NCI-H69 (cell line): ENCODE results near the gene TRIM8.
"Not testable (repeated sequence)": the region's sequence is repeated elsewhere in the genome, so short reads cannot be mapped to it uniquely, and the experiment has no call there.

Source experiments
- DNase-seq: peaks from one replicate; lab custom pipeline; 2025; lab: John Stamatoyannopoulos, UW

The TRIM8 gene

GRCh38 chr10:102670871-102671434 is 26.7 kb downstream of the TRIM8 start:
- no peak for DNase-seq

DNA sequence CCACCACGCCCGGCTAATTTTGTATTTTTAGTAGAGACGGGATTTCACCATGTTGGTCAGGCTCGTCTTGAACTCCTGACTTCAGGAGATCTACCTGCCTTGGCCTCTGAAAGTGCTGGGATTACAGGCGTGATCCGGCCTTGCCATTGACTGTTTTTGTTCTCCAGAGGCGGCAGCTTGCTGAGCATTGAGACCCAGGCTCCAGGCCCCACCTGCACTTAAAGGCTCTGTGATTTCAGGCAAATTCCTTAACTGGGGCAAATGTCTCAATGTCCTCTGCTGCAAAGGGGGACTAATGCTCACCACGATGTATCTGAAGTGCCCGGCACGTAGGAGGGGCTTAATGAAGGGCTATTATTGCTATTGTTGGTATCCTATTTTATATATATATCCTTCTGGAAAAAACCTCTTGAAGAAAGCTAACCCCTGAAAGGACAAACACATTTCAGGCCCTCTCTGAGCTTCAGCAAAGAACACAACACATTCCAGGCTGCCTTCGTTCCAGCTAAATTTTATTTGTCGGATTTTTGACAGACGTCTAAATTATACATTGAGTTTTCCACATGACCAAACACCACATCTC is 29.0 kb downstream of the TRIM8 start:
- DNase-seq, result no peak

DNA sequence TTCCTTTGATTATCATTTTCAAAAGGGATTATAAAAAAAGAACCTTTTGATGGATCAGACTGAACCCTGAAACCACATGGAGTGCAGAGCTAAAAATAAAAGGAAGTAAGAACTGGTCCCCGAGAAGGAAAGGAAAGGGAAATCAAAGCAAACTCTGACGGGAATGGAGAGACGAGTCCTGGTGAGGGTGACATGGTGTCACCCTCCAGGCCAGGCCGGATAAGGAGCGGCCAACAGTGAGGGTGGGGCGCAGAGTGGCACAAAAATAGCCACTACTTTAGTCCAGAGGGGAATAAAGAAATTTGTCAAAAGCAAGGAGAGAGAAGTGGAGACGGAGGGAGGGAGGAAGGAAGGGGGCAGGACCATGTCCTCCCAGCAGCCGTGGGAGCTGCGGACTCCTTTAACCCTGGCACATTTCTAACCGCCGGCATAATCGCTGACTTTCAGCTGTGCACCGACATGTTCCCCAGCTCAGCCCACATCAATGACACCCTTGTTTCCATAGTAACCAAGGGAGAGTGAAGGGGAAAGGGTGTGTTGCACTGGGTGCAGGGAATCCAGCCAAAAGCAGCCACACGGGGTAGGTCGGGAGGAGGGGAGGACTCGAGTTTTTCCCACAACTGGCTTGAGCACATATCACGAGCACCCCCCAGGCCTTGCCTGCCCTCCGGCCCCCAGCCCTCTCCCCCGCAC is 29.7 kb downstream of the TRIM8 start:
- DNase-seq, result peak; percentile 55

DNA sequence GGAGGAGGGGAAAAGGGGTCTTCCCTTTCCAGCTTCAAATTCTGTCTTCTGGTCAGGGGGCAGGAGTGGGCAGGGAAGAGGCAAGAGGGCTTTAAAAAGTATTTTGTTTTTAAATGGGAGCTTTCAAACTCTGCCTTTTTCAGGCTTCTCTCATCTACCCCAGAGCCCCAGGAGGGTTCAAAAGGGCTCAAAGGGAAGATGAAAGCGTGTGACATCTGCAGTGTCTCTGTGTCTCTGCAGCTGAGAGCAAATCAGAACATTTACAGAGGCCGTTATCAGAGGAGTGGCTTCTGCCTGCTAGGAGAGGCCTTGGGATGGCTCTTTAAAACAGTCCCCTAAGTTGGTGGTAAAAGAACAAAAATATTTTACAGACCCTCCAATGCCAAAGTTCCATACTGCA is 30.3 kb downstream of the TRIM8 start:
- DNase-seq, result no peak

GRCh38 chr10:102675011-102675665 is 30.9 kb downstream of the TRIM8 start:
- no peak for DNase-seq

DNA sequence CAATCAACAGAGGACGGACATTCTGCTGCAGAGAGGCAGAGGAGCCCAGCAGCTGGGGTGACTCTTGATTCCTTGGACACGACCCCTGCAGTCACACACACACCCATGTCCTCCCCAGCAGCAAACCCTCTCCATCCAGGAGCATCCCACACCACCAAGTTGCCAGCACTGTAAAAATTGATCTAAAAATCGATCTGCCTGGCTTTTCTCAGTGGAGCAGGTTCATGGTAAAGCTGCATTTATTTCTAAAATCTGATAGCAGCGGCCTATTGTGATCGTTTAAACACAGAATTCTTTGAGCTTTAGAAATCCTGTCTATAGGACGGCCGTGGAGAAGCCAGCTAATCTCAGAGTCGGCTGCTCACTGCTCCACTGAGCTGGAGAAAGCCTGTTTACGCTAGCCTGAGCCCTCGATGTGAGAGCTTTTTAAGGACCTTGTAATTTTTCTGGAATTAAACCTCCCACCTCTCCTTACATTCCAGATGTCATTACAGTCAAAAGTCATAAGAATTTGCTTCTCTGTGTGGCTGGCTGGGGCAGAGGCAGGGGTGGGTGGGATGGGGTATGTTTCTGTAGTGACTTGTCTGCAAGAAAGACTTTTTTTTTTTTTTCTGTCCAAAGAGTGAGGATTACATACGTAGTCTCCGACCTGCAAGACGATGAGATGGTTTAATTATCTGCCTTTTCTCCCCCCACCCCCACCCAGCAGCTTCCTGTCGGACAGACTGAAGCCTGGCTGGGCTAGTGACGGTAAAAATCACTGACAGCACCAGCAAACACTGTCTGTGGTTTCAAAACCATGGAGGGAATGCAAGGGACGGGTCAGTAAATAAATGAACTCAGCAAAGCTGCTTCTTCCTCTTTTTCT is 31.6 kb downstream of the TRIM8 start:
- no peak for DNase-seq

- DNase-seq, result no peak
These were observed 32.4 kb downstream of the TRIM8 start for GRCh38 chr10:102676534-102677315.

DNA sequence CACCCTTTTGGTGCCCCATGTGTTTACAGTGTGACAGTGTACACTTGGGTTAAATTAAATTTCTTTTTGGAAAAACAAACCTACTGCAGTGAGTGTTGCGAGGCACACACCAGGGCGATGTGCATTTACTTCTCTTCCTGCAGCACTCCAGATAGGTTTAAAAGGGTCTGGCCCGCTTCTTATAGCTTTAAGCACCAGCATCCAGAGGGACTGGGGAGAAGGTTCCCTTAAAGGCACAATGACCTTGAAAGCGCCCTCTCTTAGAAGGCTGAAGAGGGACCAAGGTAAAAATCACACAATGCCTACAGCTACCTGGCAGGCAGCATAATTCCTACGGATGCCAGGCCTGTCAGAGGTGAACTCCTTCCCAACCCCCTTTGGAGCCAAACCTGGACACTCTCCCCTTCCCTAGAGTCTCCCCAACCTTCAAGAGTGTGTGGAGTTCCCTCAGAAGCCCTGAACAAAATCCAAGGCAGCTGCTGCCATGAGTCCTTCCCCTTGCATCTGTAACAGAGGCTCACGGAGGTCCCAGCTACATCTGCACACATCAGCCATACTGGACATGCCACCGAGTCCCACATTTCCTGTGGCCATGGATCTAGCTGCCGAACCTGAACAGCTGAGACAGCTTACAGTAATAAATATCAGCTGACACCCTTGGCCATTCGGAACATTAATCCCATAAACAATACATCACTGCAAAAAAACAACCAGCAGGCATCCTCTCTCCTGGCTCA is 33.2 kb downstream of the TRIM8 start:
- no peak for DNase-seq

- DNase-seq, result no peak
These were observed 33.8 kb downstream of the TRIM8 start for GRCh38 chr10:102678068-102678400.

GRCh38 chr10:102678842-102679289 is 34.6 kb downstream of the TRIM8 start:
- peak; percentile 69 for DNase-seq

- no peak for DNase-seq
These were observed 35.3 kb downstream of the TRIM8 start for GRCh38 chr10:102679596-102679995.

DNA sequence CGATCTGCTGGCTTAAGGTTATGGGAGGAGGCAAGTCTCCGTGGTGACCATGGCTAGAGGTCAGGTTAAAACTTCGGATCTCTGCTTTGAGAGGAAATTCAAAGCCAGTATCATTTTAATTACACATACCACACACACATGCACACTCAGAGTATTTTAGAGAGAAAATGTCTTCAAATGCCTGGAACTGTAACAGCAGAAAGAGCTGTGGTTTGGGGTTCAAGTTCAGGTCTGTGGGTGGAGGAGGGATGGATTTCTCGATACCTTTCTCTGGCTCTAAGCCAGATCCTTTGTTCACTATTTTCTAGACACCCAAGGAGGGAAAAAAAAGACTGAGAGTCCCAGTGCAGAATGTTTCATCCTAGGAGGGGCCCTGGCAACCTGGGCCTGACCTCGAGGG is 37.4 kb downstream of the TRIM8 start:
- DNase-seq, result no peak

- DNase-seq, result no peak
These were observed 38.1 kb downstream of the TRIM8 start for GRCh38 chr10:102682416-102682815.

DNA sequence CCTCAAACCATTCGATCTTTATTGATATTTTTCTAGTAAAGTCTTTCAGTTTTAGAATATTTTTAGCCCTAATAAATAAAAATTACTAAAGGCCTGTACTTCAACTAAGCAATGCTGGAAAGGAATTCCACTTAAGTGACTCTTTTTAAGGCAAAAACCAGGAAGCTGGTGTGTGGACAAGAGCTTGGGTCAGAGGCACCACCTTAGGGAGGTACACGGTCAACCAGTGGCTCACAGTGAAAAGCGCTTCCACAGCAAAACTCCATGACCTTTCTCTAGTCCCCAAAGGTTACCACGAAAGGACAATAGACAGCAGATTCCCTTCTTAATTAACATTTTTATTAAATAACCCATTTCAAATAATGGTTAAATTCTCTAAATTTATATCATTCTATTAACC is 38.7 kb downstream of the TRIM8 start:
- no peak for DNase-seq

DNA sequence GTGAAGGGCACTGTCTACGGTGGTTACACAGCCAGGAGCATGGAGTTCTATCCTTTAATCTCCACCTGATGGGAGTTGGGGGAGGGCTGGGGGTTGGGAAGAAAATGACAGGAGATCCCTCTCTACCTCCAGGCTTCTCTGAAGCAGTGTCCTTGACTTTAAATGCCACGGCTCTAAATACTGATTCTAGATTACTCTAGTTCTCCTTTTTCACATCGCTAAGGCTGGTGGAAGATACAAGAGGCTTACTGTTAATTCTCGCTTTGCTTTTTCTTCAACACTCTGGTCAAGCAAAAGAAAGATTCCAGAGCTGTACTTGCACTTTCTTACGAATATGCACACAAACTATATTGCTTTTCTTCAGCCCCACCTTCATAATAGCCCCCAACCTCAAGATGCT is 39.5 kb downstream of the TRIM8 start:
- DNase-seq, result no peak

GRCh38 chr10:102691285-102692066 is 47.2 kb downstream of the TRIM8 start:
- no peak for DNase-seq

GRCh38 chr10:102695401-102695800 is 51.1 kb downstream of the TRIM8 start:
- DNase-seq, result not testable (repeated sequence)

GRCh38 chr10:102696736-102697135 is 52.5 kb downstream of the TRIM8 start:
- peak; percentile 22 for DNase-seq

DNA sequence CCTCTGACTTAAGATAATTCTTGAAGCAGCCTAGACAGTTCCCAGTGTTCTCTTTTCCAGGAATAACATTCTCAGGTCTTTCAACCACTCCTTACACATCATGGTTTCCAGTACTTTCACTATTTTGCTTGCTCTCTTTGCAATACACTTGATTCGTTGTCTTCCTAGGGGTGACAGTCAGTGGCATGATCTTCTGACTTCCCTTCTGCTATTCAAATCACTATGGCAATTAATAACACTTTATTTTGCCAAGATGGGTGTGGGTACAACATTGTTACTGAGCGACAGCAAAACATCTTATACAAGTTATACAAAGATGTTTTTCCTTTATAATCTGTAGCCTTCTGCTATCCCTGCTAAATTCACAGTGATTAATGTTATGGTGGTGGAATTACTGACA is 54.6 kb downstream of the TRIM8 start:
- no peak for DNase-seq

DNA sequence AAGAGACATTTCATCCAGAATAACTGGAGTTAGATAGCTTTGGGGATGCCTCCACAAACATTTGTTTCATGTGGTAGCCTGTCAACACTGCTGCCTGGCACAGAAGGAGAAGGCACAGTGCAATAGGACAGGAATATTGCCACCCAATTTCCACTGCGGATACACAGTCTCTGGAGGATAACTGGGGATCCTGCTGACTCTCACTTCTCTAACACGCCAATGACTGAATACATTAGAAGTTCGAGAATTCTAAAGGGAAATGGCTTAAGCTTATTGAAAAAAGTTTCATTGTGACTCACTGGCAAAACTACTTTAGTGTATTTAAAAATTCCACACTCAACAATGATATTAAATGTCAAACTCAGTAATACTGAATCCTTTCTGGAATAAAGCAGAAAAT is 57.0 kb downstream of the TRIM8 start:
- no peak for DNase-seq
